ENCODE results near the gene RASEF.

RASEF gene

GRCh38 chr9:83062651-83063527 is at the start of gene RASEF:
RASEF (minus strand) TSS chr9:83063142; CDS start chr9:83062867, 275 bp downstream.
- H3K4me3 ChIP-seq (ENCODE audit: low read length) = no peak within 1 kb of the TSS
- H3K9me3 ChIP-seq (replicated peaks; ENCODE audit: insufficient read depth, low read length) = no peaks in the 10 kb centered on the region
- H2AFZ ChIP-seq (ENCODE audit: low read length) = no peak within 1 kb of the TSS
- TF ChIP-seq CTCF (IDR thresholded peaks at IDR 0.05; ENCODE audit: low read length) (no peak), EZH2 (optimal IDR thresholded peaks at IDR 0.05; ENCODE audit: low read depth, low read length) (no peak), EZH2phosphoT487 (IDR thresholded peaks at IDR 0.05; ENCODE audit: low read length) (no peak)
- no peaks in the 10 kb centered on the region for H3K36me3 ChIP-seq (replicated peaks; ENCODE audit: insufficient read depth, low read length)
- H3K27me3 ChIP-seq (replicated peaks; ENCODE audit: insufficient read depth, low read length) = no peaks in the 10 kb centered on the region
- no peaks in the 10 kb centered on the region for H3K79me2 ChIP-seq (ENCODE audit: low read length)
- no peak for DNase-seq
- no peaks in the 10 kb centered on the region for H4K20me1 ChIP-seq (ENCODE audit: insufficient read depth, low read length)
- no peak within 1 kb of the TSS for H3K4me2 ChIP-seq (ENCODE audit: low read depth, low read length)
- no peaks in the 10 kb centered on the region for H3K9me2 ChIP-seq (replicated peaks; ENCODE audit: insufficient read depth, low read length)
- no peak within 1 kb of the TSS for H3K9ac ChIP-seq (ENCODE audit: low read length)
- no peaks in the 10 kb centered on the region for H3F3A ChIP-seq (ENCODE audit: insufficient read depth, low read length)
- no peak within 1 kb of the TSS for H3K27ac ChIP-seq (ENCODE audit: low read length)
- no peaks in the 10 kb centered on the region for H3K4me1 ChIP-seq (ENCODE audit: low read length)

GRCh38 chr9:83111169-83111568 is 48.2 kb upstream of the RASEF start:
- no peak for TF ChIP-seq CTCF (IDR thresholded peaks at IDR 0.05; ENCODE audit: low read length)
- TF ChIP-seq EZH2 (optimal IDR thresholded peaks at IDR 0.05; ENCODE audit: low read depth, low read length) = no peak
- TF ChIP-seq EZH2phosphoT487 (IDR thresholded peaks at IDR 0.05; ENCODE audit: low read length) = no peak

GRCh38 chr9:83109296-83109695 is 46.4 kb upstream of the RASEF start:
- no peaks in the 10 kb centered on the region for H3F3A ChIP-seq (ENCODE audit: insufficient read depth, low read length)
- H3K9ac ChIP-seq (ENCODE audit: low read length) = no peak overlapping the region
- H3K79me2 ChIP-seq (ENCODE audit: low read length) = no peaks in the 10 kb centered on the region
- H3K9me2 ChIP-seq (replicated peaks; ENCODE audit: insufficient read depth, low read length) = no peaks in the 10 kb centered on the region
- peaks cover 11% of the 10 kb centered on the region for H3K4me1 ChIP-seq (ENCODE audit: low read length)
- no peak overlapping the region for H2AFZ ChIP-seq (ENCODE audit: low read length)
- H3K4me2 ChIP-seq (ENCODE audit: low read depth, low read length) = no peak overlapping the region
- no peaks in the 10 kb centered on the region for H3K9me3 ChIP-seq (replicated peaks; ENCODE audit: insufficient read depth, low read length)
- H3K27ac ChIP-seq (ENCODE audit: low read length) = no peak overlapping the region
- DNase-seq = no peak
- H3K27me3 ChIP-seq (replicated peaks; ENCODE audit: insufficient read depth, low read length) = no peaks in the 10 kb centered on the region
- TF ChIP-seq CTCF (IDR thresholded peaks at IDR 0.05; ENCODE audit: low read length) (no peak), EZH2 (optimal IDR thresholded peaks at IDR 0.05; ENCODE audit: low read depth, low read length) (no peak), EZH2phosphoT487 (IDR thresholded peaks at IDR 0.05; ENCODE audit: low read length) (no peak)
- no peak overlapping the region for H3K4me3 ChIP-seq (ENCODE audit: low read length)
- H3K36me3 ChIP-seq (replicated peaks; ENCODE audit: insufficient read depth, low read length) = no peaks in the 10 kb centered on the region
- H4K20me1 ChIP-seq (ENCODE audit: insufficient read depth, low read length) = no peaks in the 10 kb centered on the region

More at GRCh38 chr9:83111169-83111568, 48.2 kb upstream of the RASEF start:
- Histone ChIP-seq H3K9ac (ENCODE audit: low read length) (no peak overlapping the region), H3K36me3 (replicated peaks; ENCODE audit: insufficient read depth, low read length) (no peaks in the 10 kb centered on the region), H3K9me2 (replicated peaks; ENCODE audit: insufficient read depth, low read length) (no peaks in the 10 kb centered on the region), H3K27me3 (replicated peaks; ENCODE audit: insufficient read depth, low read length) (no peaks in the 10 kb centered on the region), H3K4me2 (ENCODE audit: low read depth, low read length) (peak overlapping the region; percentile 49; the same call in 1 of the 2 replicates), H3K79me2 (ENCODE audit: low read length) (no peaks in the 10 kb centered on the region), H3K4me1 (ENCODE audit: low read length) (peaks cover 11% of the 10 kb centered on the region), H4K20me1 (ENCODE audit: insufficient read depth, low read length) (no peaks in the 10 kb centered on the region), H3F3A (ENCODE audit: insufficient read depth, low read length) (no peaks in the 10 kb centered on the region), H3K4me3 (ENCODE audit: low read length) (no peak overlapping the region), H3K27ac (ENCODE audit: low read length) (no peak overlapping the region), H2AFZ (ENCODE audit: low read length) (no peak overlapping the region), H3K9me3 (replicated peaks; ENCODE audit: insufficient read depth, low read length) (no peaks in the 10 kb centered on the region)
- peak; percentile 80 for DNase-seq
